GM12892 (cell line): ENCODE measurements around the gene CERS2.

Experiments
- POLR2AphosphoS5 ChIP-seq: IDR thresholded peaks from 2 replicates; pipeline ENCODE4 v1.6.1; 2011; ENCODE audit warnings: low read depth, low read length, control low read depth
- TAF1 ChIP-seq: IDR thresholded peaks from 2 replicates; pipeline ENCODE4 v1.6.1; 2011; ENCODE audit warnings: low read depth, mild to moderate bottlenecking, control low read depth, low read length, borderline replicate concordance

GRCh38 chr1:151002611-151003010 is 28.0 kb upstream of the CERS2 start:
- TF ChIP-seq TAF1 (no peak), POLR2AphosphoS5 (no peak)
